Endodermal cell (in vitro differentiated cells): Measurements from ENCODE around the gene COL15A1. TPM values are rescaled to one million over a fixed set of nuclear protein-coding genes. Genes with fewer than 3 reads are reported as not detected.

Experiments
- DNase-seq: peaks from one replicate; pipeline ENCODE4 v3.0.0-alpha.2; 2017
- H3K27ac ChIP-seq: 2 replicates; pipeline ENCODE4 v1.5.1; 2013; ENCODE audit warnings: mild to moderate bottlenecking, low read depth, low read length, moderate library complexity
- H3K27me3 ChIP-seq: 2 replicates; pipeline ENCODE4 v1.6.1; 2013; ENCODE audit warnings: mild to moderate bottlenecking, low read length, moderate library complexity; ENCODE audit not compliant: insufficient read depth, control insufficient read depth, poor library complexity, severe bottlenecking
- H3K36me3 ChIP-seq: 2 replicates; pipeline ENCODE4 v1.7.0; 2013; ENCODE audit warnings: mild to moderate bottlenecking, low read length, moderate library complexity; ENCODE audit not compliant: control insufficient read depth, insufficient read depth
- H3K4me1 ChIP-seq: one replicate; pipeline ENCODE4 v1.7.0; 2013; ENCODE audit warnings: low read length; ENCODE audit not compliant: control insufficient read depth, insufficient read depth
- H3K4me3 ChIP-seq: 2 replicates; pipeline ENCODE4 v1.5.1; 2013; ENCODE audit warnings: mild to moderate bottlenecking, low read length, moderate library complexity
- H3K9ac ChIP-seq: 2 replicates; pipeline ENCODE4 v1.6.1; 2013; ENCODE audit warnings: mild to moderate bottlenecking, low read length, moderate library complexity; ENCODE audit not compliant: poor library complexity, severe bottlenecking; ENCODE audit errors: extremely low read depth
- H3K9me3 ChIP-seq: 2 replicates; pipeline ENCODE4 v1.6.1; 2013; ENCODE audit warnings: mild to moderate bottlenecking, low read length, moderate library complexity; ENCODE audit not compliant: control insufficient read depth
- H3K27ac Mint-ChIP-seq: 2 replicates; pipeline ENCODE4 v1.8.0; 2020; ENCODE audit warnings: mixed read lengths
- H3K27me3 Mint-ChIP-seq: 2 replicates; pipeline ENCODE4 v1.8.0; 2021; ENCODE audit warnings: mild to moderate bottlenecking, mixed read lengths; ENCODE audit not compliant: insufficient read depth
- H3K36me3 Mint-ChIP-seq: 2 replicates; pipeline ENCODE4 v1.8.0; 2020; ENCODE audit warnings: low read depth, mixed read lengths
- H3K4me1 Mint-ChIP-seq: 2 replicates; pipeline ENCODE4 v1.8.0; 2020; ENCODE audit warnings: mixed read lengths
- H3K4me3 Mint-ChIP-seq: 2 replicates; pipeline ENCODE4 v1.8.0; 2020; ENCODE audit warnings: mild to moderate bottlenecking, moderate library complexity, mixed read lengths
- H3K9me3 Mint-ChIP-seq: 2 replicates; pipeline ENCODE4 v1.8.0; 2020; ENCODE audit warnings: mild to moderate bottlenecking, mixed read lengths
- total RNA-seq, 2 donors: library from RNA; stranded (reverse); fragmentation: NEBNext Ultra II Directional in 1 of 2; extraction: Animal tissue kit (Norgen Biotek cat#: 25700) in 1 of 2; gene quantifications; 2 replicates in 1 of 2; 3 replicates in 1 of 2; pipeline ENCODE4 v1.2.1, GENCODE V29; 2021
- TF ChIP-seq, protein P1 (sequence below): fragments of 200-600 bp; sonication (generic); conservative IDR thresholded peaks from 2 replicates; pipeline ENCODE4 v1.5.0; 2021; ENCODE audit warnings: antibody characterized with exemption, mild to moderate bottlenecking

The COL15A1 gene
- total RNA-seq, 2 donors from 2014 or later, result 0.27 TPM; not detected in 1

DNA sequence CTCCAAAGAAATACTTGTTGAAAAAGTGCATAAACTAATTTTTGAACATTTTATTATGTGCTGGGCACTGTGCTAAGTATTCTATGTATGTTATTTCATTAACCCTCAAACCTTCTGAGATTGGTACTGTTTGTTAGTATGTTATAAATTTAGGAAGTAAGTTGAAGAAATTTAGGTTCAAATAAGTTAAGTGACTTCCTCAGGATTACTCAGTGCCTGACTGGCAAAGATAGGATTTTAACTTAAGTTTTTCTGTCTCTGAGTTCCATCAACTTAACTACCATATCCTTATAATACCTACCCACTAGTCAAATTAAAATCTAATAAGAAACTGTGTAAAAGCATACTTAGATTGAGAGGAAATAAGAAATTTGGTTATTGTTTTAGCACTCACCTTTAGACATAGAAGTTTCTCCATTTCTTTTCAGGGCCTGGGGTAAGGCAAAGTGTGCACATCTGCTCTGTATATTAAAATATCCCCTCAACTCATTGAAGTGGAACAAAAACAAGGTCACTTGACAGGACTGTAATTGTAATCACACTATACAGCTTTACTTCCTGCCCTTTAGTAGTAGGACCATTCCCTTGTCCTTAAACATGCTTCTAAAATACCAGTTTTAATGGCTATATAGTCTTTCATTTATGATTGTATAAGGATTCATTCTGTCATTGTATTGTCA lies 176.4 kb downstream of the COL15A1 start:
- no peak for DNase-seq
- no peak overlapping the region for H3K27ac Mint-ChIP-seq
- Histone ChIP-seq H3K9ac (no peak overlapping the region), H3K36me3 (no peaks in the 10 kb centered on the region), H3K4me1 (peaks cover 4% of the 10 kb centered on the region), H3K27me3 (no peaks in the 10 kb centered on the region), H3K27ac (no peak overlapping the region), H3K9me3 (no peaks in the 10 kb centered on the region), H3K4me3 (no peak overlapping the region)
- no peaks in the 10 kb centered on the region for H3K36me3 Mint-ChIP-seq
- no peak overlapping the region for H3K4me3 Mint-ChIP-seq
- H3K4me1 Mint-ChIP-seq, result peaks cover 40% of the 10 kb centered on the region
- H3K9me3 Mint-ChIP-seq, result no peaks in the 10 kb centered on the region
- H3K27me3 Mint-ChIP-seq, result no peaks in the 10 kb centered on the region
- TF ChIP-seq, protein P1, sequence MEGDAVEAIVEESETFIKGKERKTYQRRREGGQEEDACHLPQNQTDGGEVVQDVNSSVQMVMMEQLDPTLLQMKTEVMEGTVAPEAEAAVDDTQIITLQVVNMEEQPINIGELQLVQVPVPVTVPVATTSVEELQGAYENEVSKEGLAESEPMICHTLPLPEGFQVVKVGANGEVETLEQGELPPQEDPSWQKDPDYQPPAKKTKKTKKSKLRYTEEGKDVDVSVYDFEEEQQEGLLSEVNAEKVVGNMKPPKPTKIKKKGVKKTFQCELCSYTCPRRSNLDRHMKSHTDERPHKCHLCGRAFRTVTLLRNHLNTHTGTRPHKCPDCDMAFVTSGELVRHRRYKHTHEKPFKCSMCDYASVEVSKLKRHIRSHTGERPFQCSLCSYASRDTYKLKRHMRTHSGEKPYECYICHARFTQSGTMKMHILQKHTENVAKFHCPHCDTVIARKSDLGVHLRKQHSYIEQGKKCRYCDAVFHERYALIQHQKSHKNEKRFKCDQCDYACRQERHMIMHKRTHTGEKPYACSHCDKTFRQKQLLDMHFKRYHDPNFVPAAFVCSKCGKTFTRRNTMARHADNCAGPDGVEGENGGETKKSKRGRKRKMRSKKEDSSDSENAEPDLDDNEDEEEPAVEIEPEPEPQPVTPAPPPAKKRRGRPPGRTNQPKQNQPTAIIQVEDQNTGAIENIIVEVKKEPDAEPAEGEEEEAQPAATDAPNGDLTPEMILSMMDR, result no peak

Other genes with a start within 250 kb of the COL15A1 start
- 1 to 10 TPM; 1.2 to 1.3 TPM for gene GABBR2, start 235.0 kb upstream of the COL15A1 start, total RNA-seq
- 10 to 100 TPM; 41.7 to 55.2 TPM for gene ANKS6, start 147.4 kb upstream of the COL15A1 start, total RNA-seq
- gene GALNT12, start 136.2 kb upstream of the COL15A1 start, total RNA-seq, result 10 to 100 TPM; 24.0 to 56.3 TPM
- gene TGFBR1, start 161.2 kb downstream of the COL15A1 start, total RNA-seq, result 10 to 100 TPM; 74.8 to 75.6 TPM